HG02642 (cell line): ENCODE data around the gene FXYD4.

ENCODE experiments used
- ATAC-seq: cut with Tn5 transposase; IDR thresholded peaks from one replicate; pipeline ENCODE4 v1.9.1; 2021; ENCODE audit warnings: mild to moderate bottlenecking; ENCODE audit not compliant: unreplicated experiment, poor library complexity

The FXYD4 gene

GRCh38 chr10:43372765-43373361 lies 1.4 kb downstream of the FXYD4 start:
- no peak for ATAC-seq

- ATAC-seq, result no peak
Measured at GRCh38 chr10:43373461-43373860, 2.0 kb downstream of the FXYD4 start.

- no peak for ATAC-seq
Measured at GRCh38 chr10:43374194-43374593, 2.8 kb downstream of the FXYD4 start.

- no peak for ATAC-seq
Measured at GRCh38 chr10:43375401-43376020, 4.1 kb downstream of the FXYD4 start.

- no peak for ATAC-seq
Measured at GRCh38 chr10:43376046-43376635, 4.7 kb downstream of the FXYD4 start.

- ATAC-seq, result no peak
Measured at GRCh38 chr10:43376828-43377423, 5.5 kb downstream of the FXYD4 start.

DNA sequence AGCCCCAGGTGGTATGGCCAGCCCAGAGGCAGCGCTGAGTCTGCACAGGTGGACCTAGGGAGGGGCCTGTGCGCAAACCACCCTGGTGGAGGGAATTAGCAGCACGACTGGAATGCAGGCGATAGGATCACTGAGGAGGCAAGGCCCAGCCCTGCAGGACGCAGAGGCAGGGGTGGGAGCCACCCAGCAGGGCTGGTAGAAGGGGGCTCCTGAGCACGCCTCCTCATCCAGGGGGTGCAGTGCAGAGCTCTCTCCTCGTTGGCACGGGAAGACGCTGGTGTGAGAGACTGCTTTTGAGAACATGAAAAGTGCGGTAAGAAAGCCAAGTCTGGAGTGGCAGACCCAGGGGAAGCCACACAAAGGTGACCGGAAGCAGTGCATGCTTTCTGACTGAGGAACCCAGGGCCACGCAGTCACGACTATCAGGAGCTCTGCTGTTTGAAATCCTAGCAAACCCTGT lies 6.0 kb downstream of the FXYD4 start:
- ATAC-seq, result no peak

GRCh38 chr10:43380610-43381222 lies 9.3 kb downstream of the FXYD4 start:
- no peak for ATAC-seq

DNA sequence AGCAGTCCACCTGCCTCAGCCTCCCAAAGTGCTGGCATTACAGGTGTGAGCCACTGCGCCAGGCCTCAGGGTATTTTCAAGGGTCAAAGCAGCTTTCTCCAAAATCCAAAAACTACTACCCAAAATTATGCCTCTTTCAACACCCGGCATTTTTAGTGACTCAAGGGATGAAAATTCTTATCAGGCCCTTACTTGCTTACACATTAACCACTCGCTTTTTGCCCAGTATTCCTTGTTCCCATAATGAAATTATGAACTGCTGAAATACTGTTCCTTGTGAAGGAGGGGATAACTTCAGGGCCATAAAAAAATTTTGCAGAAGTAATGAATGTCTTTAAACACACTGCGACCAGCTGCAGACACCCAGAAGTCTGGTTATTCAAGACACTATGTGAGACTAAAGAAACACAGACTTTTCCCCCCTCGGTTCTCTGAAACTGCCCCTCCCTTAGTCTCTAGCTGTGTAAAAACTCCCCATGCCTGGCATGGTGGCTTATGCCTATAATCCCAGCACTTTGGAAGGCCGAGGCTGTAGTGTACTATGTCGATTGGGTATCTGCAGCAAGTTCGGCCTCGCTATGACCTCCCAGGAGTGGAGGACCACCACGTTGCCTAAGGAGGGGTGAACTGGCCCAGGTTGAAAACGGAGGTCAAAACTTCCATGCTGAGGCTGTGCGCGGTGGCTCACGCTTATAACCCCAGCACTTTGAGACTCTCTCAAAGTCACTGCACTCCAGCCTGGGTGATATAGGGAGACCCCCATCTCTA lies 12.0 kb downstream of the FXYD4 start:
- no peak for ATAC-seq

GRCh38 chr10:43384252-43385221 lies 13.1 kb downstream of the FXYD4 start:
- ATAC-seq, result no peak

- ATAC-seq, result no peak
Measured at GRCh38 chr10:43385412-43386004, 14.1 kb downstream of the FXYD4 start.

GRCh38 chr10:43386549-43386948 lies 15.1 kb downstream of the FXYD4 start:
- ATAC-seq, result no peak

DNA sequence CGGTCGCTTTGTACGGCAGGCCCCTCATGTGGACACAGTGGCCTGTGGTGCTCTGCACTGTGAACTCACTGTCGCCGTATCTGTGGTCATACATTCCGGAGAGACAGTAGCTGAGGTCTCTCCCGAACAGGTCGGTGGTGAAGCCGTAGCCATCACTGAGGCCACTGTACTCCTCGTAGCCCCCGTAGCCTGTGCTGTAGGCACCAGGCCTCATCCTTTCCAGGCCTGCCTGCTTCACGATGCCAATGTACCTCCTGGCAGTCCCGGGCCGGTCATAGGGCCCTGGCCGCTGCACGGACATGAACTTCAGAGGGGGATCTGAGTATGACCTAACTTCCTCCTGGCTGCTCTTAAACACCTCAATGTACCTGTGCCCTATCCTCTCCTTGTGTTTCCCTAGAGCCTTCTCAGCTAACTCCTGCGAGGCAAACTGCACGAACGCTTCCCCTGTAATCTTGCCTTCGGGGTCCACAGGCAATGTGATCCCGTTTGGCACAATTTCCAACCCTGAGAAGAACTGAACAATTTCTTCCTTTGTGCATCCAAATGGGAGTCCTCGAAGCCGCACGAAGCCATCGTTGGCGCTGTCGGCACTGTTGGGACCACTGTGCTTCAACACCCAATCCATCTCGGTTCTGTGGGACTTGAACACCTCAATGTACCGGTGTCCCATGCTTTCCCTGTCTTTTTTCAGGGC lies 15.7 kb downstream of the FXYD4 start:
- ATAC-seq, result no peak

GRCh38 chr10:43387678-43388032 lies 16.2 kb downstream of the FXYD4 start:
- no peak for ATAC-seq

DNA sequence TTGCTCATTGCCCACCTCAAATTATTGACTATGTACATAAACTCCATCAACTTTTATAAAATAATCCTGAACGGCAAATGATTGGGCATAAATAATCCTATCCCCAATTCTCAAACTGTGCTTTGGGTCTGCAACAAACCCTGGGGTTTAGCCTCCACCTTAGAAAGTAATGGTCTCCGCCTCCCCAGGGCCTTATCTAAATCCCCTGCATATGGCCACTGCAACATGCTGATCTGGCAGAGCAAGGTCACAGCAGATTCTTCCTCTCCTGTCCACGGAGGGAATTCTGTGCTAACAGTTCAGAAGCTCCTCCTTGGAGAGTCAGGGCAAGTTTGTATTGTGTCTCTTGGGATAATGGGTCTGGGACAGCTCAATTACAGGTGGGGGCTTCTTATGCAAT lies 18.4 kb downstream of the FXYD4 start:
- no peak for ATAC-seq

DNA sequence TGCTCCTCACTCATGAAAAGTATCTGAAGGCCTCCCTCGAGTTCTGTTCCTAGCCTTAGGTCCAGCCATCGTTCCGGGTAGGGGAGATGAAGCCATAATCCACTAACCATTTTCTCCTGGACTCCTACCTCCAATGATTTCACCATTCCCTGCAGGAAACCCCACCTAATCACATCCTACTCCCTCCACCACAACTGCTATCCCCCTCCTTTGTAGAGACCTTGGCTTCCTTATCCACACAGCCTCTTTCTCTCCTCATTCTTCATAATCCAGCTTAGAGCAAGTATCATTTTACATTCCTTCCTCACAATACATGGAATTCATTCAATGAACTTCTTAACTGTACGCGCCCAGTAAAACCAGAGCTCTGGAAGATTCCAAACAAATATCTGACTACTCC lies 18.9 kb downstream of the FXYD4 start:
- no peak for ATAC-seq

- ATAC-seq, result no peak
Measured at GRCh38 chr10:43390759-43391158, 19.3 kb downstream of the FXYD4 start.

DNA sequence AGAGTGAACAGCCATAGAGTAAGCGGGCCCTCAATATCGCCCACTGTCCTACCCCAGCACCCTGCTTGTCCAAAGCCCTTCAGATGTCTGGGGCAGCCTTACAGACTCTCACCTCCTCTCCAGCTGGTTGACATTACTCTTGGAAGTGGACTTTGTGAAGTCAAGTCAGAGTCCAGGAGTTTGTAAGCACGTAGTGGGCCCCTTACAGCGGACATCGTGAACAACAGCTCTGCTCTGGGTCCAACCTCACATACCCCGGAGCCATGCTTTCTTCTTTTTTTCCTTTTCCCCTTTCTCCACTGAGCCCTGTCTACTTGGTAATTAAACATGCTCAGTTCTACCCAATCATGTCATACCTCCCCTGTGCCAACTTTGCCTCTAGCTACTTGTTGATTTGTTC lies 20.1 kb downstream of the FXYD4 start:
- ATAC-seq, result no peak
